ENCODE data around the gene OPCML. TPM values are rescaled to one million over a fixed set of nuclear protein-coding genes. Genes with fewer than 3 reads are reported as not detected.

The OPCML gene
- total RNA-seq, 4 donors from 2014 or later: not detected

DNA sequence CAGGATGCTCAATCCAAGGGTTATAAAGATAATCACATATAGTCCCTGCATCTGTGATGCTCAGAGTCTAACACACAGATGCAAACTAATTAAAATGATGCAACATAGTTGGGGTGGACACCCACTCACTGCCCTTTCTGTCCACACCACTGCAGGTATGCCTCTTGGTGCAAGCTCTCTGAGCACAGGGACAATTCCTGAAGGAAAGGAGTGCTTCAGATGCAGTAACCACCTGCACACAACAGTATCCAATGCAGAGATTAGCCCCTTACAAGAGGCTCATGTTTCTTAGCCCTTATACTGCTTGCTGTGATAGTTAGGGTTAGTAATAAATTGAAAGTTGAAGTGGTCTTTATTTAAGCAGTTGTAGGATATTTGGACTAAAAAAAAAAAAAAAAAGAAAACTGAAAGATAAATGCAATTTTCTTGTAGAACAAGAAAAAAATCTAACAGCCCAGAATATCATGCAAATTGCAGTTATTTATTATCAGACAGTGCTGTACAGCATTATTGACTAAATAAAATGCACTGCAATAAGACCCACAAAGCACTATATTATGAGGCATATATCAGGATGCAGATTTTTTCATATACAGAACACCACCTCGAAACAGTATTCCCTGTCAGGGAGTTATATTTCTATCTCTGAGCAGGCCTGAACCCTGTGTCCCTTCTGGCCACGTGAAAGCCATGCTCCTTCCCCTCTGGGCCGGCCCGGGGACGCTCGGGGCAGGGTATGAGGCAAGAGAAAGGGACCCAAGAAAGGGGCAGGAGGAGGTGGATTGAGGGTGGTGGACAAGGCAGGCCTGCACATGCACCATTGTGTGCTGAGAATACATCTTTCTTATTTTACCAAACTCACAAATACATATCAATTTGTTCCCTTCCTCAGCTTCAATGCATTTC is 260.2 kb downstream of the OPCML start:
- 65 to 80% methylated on average over 6 of the region's 6 CpGs for WGBS, 2 donors (ENCODE audit: low coverage in 1 of 2)

DNA sequence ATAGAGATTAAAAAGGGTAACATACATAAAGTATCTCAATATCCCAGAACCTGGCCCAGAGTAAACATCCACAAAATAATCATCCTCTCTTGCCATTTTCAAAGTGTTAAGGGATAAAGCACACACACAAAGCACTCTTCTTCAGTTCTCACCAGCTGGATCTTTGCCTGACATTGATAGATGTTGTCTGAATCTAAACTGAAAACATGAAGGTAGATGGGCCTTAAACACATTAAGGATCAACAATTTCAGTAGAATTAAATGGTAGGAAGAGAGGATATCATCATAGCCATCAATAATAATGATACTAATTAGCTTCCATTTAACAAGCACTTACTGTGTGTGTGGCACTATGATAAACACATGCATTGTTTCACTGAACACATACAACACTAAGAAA is 261.1 kb downstream of the OPCML start:
- H3K4me3 ChIP-seq: no peak overlapping the region
- no peaks in the 10 kb centered on the region for H3K27me3 ChIP-seq
- intact Hi-C loops (cut with DNase I; ENCODE audit: low total_unique reads): no loop called here
- H3K27ac ChIP-seq: no peak overlapping the region
- in situ Hi-C loops (cut with MboI; ENCODE audit: low pct_ligation_motif_present in 1 of 4, low pct_unique_long_range_greater_than_20kb in 1 of 4, low sequenced_read_pairs in 3 of 4): no loop called here
- no peaks in the 10 kb centered on the region for H3K9me3 ChIP-seq
- DNase-seq: no peak
- no peaks in the 10 kb centered on the region for H3K36me3 ChIP-seq
- no peak for TF ChIP-seq POLR2AphosphoS5 (IDR thresholded peaks at IDR 0.05)
- TF ChIP-seq EP300 (IDR thresholded peaks at IDR 0.05; ENCODE audit: low read depth): no peak
- TF ChIP-seq, protein P1, sequence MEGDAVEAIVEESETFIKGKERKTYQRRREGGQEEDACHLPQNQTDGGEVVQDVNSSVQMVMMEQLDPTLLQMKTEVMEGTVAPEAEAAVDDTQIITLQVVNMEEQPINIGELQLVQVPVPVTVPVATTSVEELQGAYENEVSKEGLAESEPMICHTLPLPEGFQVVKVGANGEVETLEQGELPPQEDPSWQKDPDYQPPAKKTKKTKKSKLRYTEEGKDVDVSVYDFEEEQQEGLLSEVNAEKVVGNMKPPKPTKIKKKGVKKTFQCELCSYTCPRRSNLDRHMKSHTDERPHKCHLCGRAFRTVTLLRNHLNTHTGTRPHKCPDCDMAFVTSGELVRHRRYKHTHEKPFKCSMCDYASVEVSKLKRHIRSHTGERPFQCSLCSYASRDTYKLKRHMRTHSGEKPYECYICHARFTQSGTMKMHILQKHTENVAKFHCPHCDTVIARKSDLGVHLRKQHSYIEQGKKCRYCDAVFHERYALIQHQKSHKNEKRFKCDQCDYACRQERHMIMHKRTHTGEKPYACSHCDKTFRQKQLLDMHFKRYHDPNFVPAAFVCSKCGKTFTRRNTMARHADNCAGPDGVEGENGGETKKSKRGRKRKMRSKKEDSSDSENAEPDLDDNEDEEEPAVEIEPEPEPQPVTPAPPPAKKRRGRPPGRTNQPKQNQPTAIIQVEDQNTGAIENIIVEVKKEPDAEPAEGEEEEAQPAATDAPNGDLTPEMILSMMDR (IDR thresholded peaks at IDR 0.05): no peak
- TF ChIP-seq POLR2A (IDR thresholded peaks at IDR 0.05): no peak
- H3K4me1 ChIP-seq: no peaks in the 10 kb centered on the region

More for the DNA sequence above, 260.2 kb downstream of the OPCML start:
- Histone ChIP-seq H3K4me1 (no peaks in the 10 kb centered on the region), H3K27ac (no peak overlapping the region), H3K36me3 (no peaks in the 10 kb centered on the region), H3K4me3 (no peak overlapping the region), H3K9me3 (no peaks in the 10 kb centered on the region), H3K27me3 (no peaks in the 10 kb centered on the region)
- no peak for DNase-seq
- intact Hi-C loops (cut with DNase I; ENCODE audit: low total_unique reads): no loop called here
- no peak for TF ChIP-seq EP300 (IDR thresholded peaks at IDR 0.05; ENCODE audit: low read depth)
- no peak for TF ChIP-seq POLR2A (IDR thresholded peaks at IDR 0.05)
- TF ChIP-seq, protein P1 (IDR thresholded peaks at IDR 0.05): no peak
- no peak for TF ChIP-seq POLR2AphosphoS5 (IDR thresholded peaks at IDR 0.05)
- in situ Hi-C loops (cut with MboI; ENCODE audit: low pct_ligation_motif_present in 1 of 4, low pct_unique_long_range_greater_than_20kb in 1 of 4, low sequenced_read_pairs in 3 of 4): no loop called here

DNA sequence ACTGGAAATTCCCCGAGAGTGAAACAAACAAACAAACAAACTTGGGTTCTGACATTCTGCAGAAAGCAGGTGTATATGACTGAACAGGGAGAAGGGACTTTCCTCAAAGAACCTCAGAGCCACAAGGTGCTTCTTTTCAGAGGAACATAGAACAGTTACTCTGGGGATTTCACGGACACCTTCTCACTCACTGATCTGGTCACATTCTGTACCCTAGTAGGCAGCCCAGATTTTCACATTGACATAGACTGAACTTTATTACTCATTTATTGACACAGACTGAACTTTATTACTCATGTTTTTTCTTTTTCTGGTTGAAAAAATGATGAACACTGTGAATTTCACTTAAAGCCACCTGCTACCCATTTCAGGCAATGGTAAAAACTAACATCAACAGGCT is 263.0 kb downstream of the OPCML start:
- no peaks in the 10 kb centered on the region for H3K9me3 ChIP-seq
- intact Hi-C loops (cut with DNase I; ENCODE audit: low total_unique reads): no loop called here

DNA sequence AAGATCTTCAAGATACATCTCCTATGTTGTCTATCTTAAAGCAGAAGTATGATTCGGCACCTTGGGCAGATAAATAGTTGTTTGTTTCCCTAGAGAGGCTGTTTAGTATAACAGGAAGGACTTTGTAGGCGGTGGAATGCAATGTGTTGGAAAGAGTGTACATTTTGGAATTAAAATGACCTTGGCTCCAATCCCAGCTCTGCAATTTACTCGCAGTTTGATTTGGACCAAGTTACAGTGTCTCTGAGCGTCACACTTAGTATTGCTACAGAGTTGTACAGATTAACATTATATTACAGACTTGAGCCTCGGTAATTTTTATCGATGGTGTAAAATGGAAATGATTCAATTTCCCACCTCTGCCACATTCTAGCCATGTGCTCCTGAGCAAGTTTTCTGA is 265.3 kb downstream of the OPCML start:
- intact Hi-C loops (cut with DNase I; ENCODE audit: low total_unique reads): no loop called here
- no peak overlapping the region for H3K27ac ChIP-seq
- H3K27me3 ChIP-seq: no peaks in the 10 kb centered on the region
- in situ Hi-C loops (cut with MboI; ENCODE audit: low pct_ligation_motif_present in 1 of 4, low pct_unique_long_range_greater_than_20kb in 1 of 4, low sequenced_read_pairs in 3 of 4): no loop called here
- no peak for TF ChIP-seq EP300 (IDR thresholded peaks at IDR 0.05; ENCODE audit: low read depth)
- TF ChIP-seq, protein P1 (IDR thresholded peaks at IDR 0.05): no peak
- no peak for TF ChIP-seq POLR2A (IDR thresholded peaks at IDR 0.05)
- TF ChIP-seq POLR2AphosphoS5 (IDR thresholded peaks at IDR 0.05): no peak
- no peaks in the 10 kb centered on the region for H3K4me1 ChIP-seq
- no peaks in the 10 kb centered on the region for H3K36me3 ChIP-seq
- no peaks in the 10 kb centered on the region for H3K9me3 ChIP-seq
- no peak for DNase-seq
- 37 to 42% methylated on average over 6 of the region's 6 CpGs for WGBS, 2 donors (ENCODE audit: low coverage in 1 of 2)
- H3K4me3 ChIP-seq: no peak overlapping the region

More for the DNA sequence above, 263.0 kb downstream of the OPCML start:
- TF ChIP-seq EP300 (IDR thresholded peaks at IDR 0.05; ENCODE audit: low read depth): no peak
- TF ChIP-seq, protein P1 (IDR thresholded peaks at IDR 0.05): no peak
- no peak for TF ChIP-seq POLR2A (IDR thresholded peaks at IDR 0.05)
- no peak for TF ChIP-seq POLR2AphosphoS5 (IDR thresholded peaks at IDR 0.05)
- Histone ChIP-seq H3K27me3 (no peaks in the 10 kb centered on the region), H3K4me3 (no peak overlapping the region), H3K27ac (no peak overlapping the region), H3K36me3 (no peaks in the 10 kb centered on the region), H3K4me1 (no peaks in the 10 kb centered on the region)
- DNase-seq: no peak
- in situ Hi-C loops (cut with MboI; ENCODE audit: low pct_ligation_motif_present in 1 of 4, low pct_unique_long_range_greater_than_20kb in 1 of 4, low sequenced_read_pairs in 3 of 4): no loop called here
- WGBS, 2 donors (ENCODE audit: low coverage in 1 of 2): 40 to 54% methylated on average over 1 to 2 of the region's 2 CpGs

Data from transverse colon (tissue), 4 donors.